Measurements from ENCODE around the gene SHISA2. TPM values are rescaled to one million over a fixed set of nuclear protein-coding genes. Genes with fewer than 3 reads are reported as not detected.

Gene SHISA2
- 0.06 TPM in 1 of 2 replicates, not detected in the other for total RNA-seq

DNA sequence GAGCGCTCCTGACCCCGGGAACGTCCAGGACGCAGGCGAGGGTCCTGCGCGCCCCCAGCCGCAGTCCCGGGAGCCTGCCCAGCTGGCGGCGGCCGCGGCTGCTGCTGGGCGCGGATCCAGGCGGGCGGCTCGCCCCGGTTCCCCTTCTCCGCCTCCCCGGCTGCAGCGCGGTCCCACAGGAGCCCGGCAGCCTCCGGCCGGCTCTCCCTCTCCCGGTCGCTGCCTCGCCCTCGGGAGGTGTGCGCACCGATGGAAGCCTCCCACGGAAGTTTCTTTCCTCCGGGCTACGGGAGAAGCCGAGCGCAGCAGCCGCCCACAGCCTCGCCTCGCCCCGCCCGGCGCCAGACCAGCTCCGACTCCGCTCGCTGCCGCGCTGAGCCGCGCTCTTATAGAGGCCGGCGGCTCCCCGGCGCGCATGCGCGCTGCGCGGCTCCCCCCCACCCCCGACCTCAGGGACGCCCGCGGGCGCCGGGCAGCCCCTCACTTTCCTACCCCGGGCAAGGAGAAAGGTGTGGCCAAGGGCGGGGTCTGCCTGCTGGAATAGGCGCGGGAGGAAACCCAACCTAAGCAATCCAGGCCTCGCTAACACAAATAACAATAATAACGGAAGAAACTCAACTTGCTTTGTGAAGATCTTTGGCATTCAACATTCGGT is at the start of gene SHISA2:
SHISA2 (minus strand) TSS at position 360 of the 655 bp plus-strand sequence. CDS start 1,041 bp downstream, outside the sequence.

Other genes with a start within 250 kb of the SHISA2 start
- gene RNF6, start 170.3 kb upstream of the SHISA2 start, total RNA-seq = 14.2 and 15.6 TPM in 2 replicates
- 5.9 and 9.4 TPM in 2 replicates for gene CDK8, start 202.1 kb upstream of the SHISA2 start, total RNA-seq